Activated CD4-positive, alpha-beta memory T cell treated with anti-CD3 and anti-CD28 coated beads, Interleukin-2, amount 10 ng/mL, durations not matched to agents 7 days and 5 days (primary cell): ENCODE results near the gene PCDHB1. TPM values are rescaled to one million over a fixed set of nuclear protein-coding genes. Genes with fewer than 3 reads are reported as not detected.

Experiments
- CTCF ChIA-PET: fragments of 350-600 bp; sonication (Branson Sonifier 250); formaldehyde crosslinking; loops from one replicate; lab custom pipeline; 2021; ENCODE audit warnings: antibody characterized with exemption, inconsistent platforms; lab: Charles Lee
- POLR2A ChIA-PET: fragments of 350-600 bp; sonication (Branson Sonifier 250); formaldehyde crosslinking; loops from one replicate; lab custom pipeline; 2021; ENCODE audit warnings: antibody characterized with exemption; lab: Charles Lee
- DNase-seq: peaks from one replicate; pipeline ENCODE4 v3.0.0-alpha.2; 2020
- H3K27ac Mint-ChIP-seq: one replicate; pipeline ENCODE4 v1.8.0; 2021; ENCODE audit warnings: mild to moderate bottlenecking, mixed read lengths
- H3K27me3 Mint-ChIP-seq: one replicate; pipeline ENCODE4 v1.8.0; 2021; ENCODE audit warnings: mixed read lengths
- H3K36me3 Mint-ChIP-seq: one replicate; pipeline ENCODE4 v1.8.0; 2021; ENCODE audit warnings: low read depth, mixed read lengths
- H3K4me1 Mint-ChIP-seq: one replicate; pipeline ENCODE4 v1.8.0; 2021; ENCODE audit warnings: mixed read lengths
- H3K4me3 Mint-ChIP-seq: one replicate; pipeline ENCODE4 v1.8.0; 2021; ENCODE audit warnings: mild to moderate bottlenecking, mixed read lengths
- H3K9me3 Mint-ChIP-seq: one replicate; pipeline ENCODE4 v1.8.0; 2021; ENCODE audit warnings: mixed read lengths
- total RNA-seq, 2 experiments: library from RNA; stranded (reverse); gene quantifications; one replicate each; pipeline ENCODE4 v1.2.3, GENCODE V29; 2021

Gene PCDHB1, protein sequence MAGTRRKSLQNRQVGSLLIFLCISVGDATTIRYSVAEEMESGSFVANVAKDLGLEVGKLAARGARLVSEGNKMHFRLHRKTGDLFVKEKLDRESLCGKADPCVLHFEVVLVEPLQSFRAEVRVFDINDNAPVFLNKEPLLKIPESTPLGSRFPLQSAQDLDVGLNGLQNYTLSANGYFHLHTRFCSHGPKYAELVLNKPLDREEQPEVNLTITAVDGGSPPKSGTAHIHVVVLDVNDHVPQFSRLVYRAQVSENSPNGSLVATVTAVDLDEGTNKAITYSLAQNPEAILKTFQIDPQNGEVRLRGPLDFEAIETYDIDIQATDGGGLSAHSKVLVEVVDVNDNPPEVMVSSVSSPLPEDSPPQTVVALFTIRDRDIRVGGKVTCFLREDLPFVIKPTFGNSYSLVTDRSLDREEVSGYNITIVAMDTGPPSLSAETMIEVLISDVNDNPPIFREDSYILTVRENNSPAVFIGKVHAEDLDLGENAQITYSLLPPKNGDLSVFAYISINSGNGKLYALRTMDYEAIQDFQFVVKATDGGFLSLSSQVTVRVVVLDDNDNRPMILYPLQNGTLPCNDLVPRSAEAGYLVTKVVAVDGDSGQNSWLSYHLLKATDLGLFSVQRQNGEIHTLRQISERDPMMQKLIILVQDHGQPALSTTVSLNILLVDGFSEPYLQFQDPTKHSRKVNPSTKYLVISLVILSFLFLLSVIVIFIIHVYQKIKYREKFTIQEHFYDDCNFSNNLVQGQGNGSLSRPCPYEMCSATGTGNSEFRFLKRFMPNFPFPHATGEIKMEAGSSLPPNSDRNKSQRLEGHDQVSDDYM
- total RNA-seq = not detected

DNA sequence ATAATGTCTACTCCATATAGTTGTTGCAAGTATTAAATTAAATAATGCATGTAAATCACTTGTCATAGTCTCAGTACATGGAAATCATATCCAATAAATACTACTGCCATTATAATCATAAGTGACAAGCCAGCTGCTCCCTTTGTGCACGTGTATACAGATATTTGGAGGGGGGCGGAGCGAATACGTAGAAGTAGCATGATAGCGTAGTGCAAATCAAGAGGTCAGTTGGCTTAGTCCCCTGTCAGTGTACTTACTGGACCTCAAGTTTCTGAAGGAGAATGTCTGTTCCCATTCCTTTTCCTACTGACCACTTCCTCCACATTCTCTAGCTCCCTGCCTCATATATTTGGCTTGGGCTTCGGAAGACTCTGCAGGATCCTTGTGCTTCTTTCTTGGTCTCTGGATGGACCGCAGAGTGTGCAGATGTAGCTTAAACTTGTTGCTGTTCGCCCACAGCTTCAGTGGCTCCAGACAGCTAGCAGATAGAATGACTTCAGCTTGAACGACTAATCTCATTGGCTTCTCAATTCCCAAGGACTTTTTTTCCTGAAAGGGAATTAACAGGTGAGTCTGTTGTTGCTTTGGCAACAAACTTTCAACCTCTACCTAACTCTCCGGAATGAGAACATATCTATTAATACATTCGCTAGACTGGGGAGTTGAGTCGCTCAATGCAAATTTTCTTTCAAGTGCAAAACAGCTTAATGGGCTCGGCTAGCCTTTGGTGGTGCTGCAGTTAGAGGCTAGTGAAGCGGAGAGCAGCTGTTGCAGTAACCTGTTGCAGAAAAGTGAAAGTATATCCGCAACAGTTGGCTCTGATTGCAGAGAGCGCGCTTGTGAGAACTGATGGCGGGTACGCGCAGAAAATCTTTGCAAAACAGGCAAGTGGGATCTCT lies at the start of gene PCDHB1:
Gene PCDHB1 (plus strand): TSS at position 753 of the 899 bp plus-strand sequence. CDS start 97 bp downstream, at position 850.
- Mint-ChIP-seq H3K4me1 (no peaks in the 10 kb centered on the region), H3K27ac (no peak within 1 kb of the TSS), H3K27me3 (no peaks in the 10 kb centered on the region), H3K9me3 (peaks cover 6% of the 10 kb centered on the region), H3K4me3 (no peak within 1 kb of the TSS), H3K36me3 (no peaks in the 10 kb centered on the region)
- ChIA-PET CTCF (no interaction called here), POLR2A (no interaction called here)
- no peak for DNase-seq

DNA sequence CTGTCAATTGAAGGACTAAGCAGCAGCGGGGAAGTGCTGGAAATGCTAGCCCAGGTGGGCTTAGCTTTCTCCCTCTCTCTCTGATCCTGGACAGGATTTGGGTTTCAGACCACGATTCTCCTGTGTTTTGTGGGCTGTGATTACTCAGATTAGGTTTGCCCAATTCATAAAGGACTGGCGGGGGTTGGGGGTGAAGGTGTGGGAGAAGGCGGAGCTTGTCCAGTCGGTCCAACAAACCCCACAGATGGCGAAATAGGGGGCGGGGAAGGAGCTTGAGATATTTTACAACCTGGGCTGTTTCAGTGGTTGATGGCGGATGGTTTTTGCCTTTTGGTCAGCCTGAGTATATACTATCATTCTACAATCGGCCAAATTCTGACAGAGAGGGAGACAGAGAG lies 49.7 kb upstream of the PCDHB1 start:
- Mint-ChIP-seq H3K27me3 (peaks cover 9% of the 10 kb centered on the region), H3K4me3 (no peak overlapping the region), H3K36me3 (no peaks in the 10 kb centered on the region), H3K4me1 (no peaks in the 10 kb centered on the region), H3K9me3 (no peaks in the 10 kb centered on the region), H3K27ac (no peak overlapping the region)
- DNase-seq = no peak
- ChIA-PET CTCF (no interaction called here), POLR2A (no interaction called here)

DNA sequence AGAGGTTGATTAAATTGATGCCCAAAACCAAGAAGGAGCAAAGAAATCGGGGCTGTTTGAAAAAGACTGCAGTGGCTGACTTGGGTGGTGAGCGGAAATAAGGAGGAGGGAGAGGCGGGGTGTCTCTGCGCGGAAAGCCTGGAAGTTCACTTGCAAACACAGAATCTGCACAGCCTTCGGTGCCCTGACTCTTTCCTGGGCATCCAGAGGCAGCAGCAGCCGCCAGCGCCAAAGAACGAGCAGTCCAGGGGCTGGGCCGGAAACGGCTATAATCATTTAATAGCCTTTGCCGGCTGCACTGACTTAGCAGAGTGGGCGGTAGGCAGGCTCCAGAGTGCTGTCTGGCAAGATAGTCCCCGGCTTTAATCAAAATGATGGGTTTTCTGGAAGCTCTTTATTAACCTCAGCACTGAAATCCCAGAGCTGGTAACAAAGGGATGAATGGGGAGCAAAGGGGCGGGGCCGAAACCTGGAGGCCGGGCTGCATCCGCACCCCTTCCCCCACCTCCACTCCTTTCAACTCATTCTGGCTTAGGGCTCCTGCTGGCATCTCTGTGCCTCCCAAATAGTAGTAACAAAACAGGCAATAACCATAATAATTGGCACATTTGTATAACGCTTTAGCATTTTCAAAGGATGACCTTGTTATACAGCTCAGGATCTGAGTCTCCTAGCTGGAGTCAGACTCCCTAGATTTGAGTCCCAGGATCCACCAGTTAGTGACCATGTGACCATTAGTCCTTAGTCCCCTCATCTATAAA lies 49.1 kb upstream of the PCDHB1 start:
- Mint-ChIP-seq H3K4me3 (no peak overlapping the region), H3K36me3 (no peaks in the 10 kb centered on the region), H3K9me3 (no peaks in the 10 kb centered on the region), H3K4me1 (no peaks in the 10 kb centered on the region), H3K27me3 (peaks cover 9% of the 10 kb centered on the region), H3K27ac (no peak overlapping the region)
- DNase-seq = no peak
- CTCF ChIA-PET = no interaction called here
- POLR2A ChIA-PET = no interaction called here

DNA sequence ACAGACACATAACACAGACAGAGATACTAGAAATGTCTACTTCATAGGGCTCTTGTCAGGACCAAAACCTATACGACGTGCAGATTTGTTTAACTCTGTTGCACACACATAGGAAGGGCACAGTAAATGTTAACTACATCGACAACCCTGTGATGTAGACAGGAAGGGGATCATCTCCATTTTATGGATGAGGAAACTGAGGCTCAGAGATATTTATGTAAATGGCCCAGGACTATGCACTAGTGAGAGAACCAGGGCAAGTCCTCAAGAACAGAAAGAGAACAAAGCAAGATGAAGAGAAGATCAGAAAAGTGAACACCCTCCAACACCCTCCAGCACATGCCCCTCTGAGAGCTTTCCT lies 48.6 kb upstream of the PCDHB1 start:
- no peaks in the 10 kb centered on the region for H3K4me1 Mint-ChIP-seq
- ChIA-PET POLR2A (no interaction called here), CTCF (no interaction called here)
- no peak overlapping the region for H3K4me3 Mint-ChIP-seq
- H3K36me3 Mint-ChIP-seq = no peaks in the 10 kb centered on the region
- no peaks in the 10 kb centered on the region for H3K9me3 Mint-ChIP-seq
- H3K27ac Mint-ChIP-seq = no peak overlapping the region
- no peak for DNase-seq
- H3K27me3 Mint-ChIP-seq = peaks cover 9% of the 10 kb centered on the region

DNA sequence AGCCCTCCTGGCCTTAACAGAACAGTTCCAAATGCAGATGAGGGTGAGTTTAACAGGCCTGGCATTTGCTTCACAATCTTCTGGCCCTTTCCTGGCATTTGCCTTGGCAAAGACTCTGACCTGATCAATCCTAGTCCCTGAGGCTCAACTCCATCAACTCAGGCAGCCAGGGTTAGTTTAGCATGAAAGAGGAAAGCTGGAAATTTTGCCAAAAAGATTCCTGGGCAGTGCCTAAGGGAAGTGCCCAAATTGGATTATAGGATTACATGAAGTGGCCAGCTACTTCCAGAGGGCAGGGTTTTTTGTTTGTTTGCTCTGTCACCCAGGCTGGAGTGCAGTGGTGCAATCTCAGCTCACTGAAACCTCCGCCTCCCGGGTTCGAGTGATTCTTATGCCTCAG lies 48.1 kb upstream of the PCDHB1 start:
- H3K4me1 Mint-ChIP-seq = no peaks in the 10 kb centered on the region
- no peak overlapping the region for H3K4me3 Mint-ChIP-seq
- H3K9me3 Mint-ChIP-seq = no peaks in the 10 kb centered on the region
- ChIA-PET POLR2A (no interaction called here), CTCF (no interaction called here)
- H3K27me3 Mint-ChIP-seq = peaks cover 9% of the 10 kb centered on the region
- H3K36me3 Mint-ChIP-seq = no peaks in the 10 kb centered on the region
- no peak overlapping the region for H3K27ac Mint-ChIP-seq
- no peak for DNase-seq

DNA sequence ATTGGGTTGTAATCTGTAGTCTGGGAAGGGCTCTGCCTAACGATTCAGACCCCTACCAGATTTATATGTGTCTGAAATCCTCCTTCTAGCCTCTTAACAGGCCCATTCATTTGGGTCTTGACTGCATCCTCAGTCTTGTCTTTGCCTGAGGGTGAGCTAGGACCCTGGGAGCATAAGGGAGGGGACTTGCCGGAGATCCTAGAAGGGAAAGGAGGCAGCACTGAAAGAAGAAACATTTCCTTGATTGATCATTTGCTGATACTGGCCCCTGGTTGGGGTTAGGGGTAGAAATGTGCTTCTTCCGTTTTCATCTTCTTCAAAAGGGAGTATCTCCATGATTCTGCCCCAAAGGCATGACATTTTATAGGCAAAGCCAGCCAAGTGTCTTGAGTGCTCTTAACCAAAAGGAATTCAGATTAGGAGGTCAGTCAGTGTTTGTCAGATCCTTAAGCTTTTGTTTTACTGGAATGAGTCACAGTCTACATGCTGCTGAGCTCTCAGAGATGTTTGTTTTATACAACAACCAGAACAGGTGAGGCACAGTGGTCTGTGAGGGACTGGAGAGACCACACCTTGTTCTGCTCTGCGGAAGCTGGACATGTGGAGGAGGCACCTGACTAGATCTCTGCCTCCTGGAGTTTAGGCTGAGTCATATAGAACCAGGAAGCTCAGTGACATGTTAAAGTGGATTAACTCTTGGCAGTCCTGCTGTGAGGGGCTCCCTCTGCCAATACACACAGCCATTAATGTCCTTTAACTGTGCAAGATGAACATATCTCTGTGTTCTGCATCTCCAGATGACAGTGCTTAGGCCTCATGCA lies 47.2 kb upstream of the PCDHB1 start:
- Mint-ChIP-seq H3K4me1 (no peaks in the 10 kb centered on the region), H3K27ac (no peak overlapping the region), H3K4me3 (no peak overlapping the region), H3K9me3 (no peaks in the 10 kb centered on the region), H3K36me3 (no peaks in the 10 kb centered on the region), H3K27me3 (peaks cover 9% of the 10 kb centered on the region)
- no peak for DNase-seq
- ChIA-PET CTCF (no interaction called here), POLR2A (no interaction called here)

DNA sequence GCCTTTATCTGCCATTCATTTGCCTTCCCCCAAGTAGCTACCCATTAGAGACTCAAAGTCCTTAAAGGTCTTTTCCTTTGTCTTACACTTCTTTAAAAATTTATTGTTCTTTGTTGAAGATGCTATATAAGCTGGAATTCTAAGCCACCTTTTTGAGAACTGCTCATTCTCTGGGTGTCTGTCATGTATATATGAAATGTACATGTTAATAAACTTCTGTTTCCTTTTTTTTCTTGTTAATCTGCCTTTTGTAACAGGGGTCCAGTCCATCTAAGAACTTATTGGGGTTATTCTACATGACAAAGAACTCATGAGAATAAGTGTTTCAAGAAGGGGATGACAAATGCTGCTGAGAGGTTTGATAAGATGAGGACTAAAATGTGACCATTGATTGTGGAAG lies 43.4 kb upstream of the PCDHB1 start:
- no peak overlapping the region for H3K4me3 Mint-ChIP-seq
- H3K9me3 Mint-ChIP-seq = no peaks in the 10 kb centered on the region
- ChIA-PET CTCF (no interaction called here), POLR2A (no interaction called here)
- no peaks in the 10 kb centered on the region for H3K36me3 Mint-ChIP-seq
- no peaks in the 10 kb centered on the region for H3K27me3 Mint-ChIP-seq
- H3K27ac Mint-ChIP-seq = no peak overlapping the region
- no peaks in the 10 kb centered on the region for H3K4me1 Mint-ChIP-seq
- no peak for DNase-seq

DNA sequence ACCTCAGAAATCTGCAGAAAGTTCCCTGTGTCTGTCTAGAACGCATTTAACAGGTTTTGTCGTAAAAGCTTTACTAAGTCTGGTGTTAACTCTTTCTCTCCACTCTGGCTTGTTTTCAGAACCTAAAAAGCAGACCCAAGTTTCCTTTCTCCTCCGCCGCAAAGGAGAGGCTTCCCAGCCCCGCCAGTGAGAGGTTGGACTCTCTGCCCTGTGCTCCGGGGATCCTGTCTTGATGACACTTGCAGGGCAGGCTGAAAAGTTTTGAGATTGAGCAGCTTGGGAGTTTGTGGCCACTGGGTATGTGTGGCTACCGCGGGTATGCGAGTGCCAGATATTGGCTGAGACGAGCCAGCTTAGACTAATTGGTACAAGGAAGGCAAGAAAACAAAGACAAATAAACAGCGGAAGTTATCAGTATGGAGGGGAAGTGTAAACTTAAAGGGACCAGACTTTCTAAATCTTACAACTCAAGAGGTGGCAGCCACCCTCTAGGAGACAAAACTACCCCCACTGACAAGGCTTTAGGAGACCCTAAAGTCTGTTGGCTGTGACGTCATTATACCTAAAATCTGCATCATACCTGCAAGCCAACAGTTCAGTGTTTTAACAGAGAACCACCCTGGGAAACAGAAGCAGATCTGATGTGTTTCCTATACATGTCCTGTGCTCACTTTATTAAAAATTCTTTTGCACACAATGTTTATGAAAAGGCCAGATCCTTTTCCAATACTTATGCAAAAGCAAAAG lies 41.0 kb upstream of the PCDHB1 start:
- Mint-ChIP-seq H3K36me3 (no peaks in the 10 kb centered on the region), H3K27ac (no peak overlapping the region), H3K4me1 (no peaks in the 10 kb centered on the region), H3K27me3 (no peaks in the 10 kb centered on the region), H3K9me3 (no peaks in the 10 kb centered on the region), H3K4me3 (no peak overlapping the region)
- CTCF ChIA-PET = no interaction called here
- DNase-seq = no peak
- POLR2A ChIA-PET = no interaction called here

DNA sequence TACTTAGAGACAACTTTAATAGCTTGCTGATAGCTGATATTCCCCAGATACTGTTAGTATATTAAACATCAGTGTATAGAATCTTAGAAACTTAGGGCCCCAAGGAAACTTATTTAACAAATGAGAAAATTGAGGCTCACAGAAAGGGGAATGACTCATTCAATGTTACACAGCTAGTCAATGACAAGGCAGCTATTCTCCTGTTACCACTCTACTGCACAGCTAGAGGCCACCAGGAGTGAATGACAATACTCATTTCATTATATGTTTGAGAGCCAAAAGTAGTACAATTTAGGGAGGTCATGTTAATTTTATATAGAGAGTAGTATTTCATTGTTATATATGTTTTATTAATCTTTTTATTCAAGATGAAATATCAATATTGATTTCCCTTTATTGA lies 33.2 kb upstream of the PCDHB1 start:
- Mint-ChIP-seq H3K27ac (no peak overlapping the region), H3K4me3 (no peak overlapping the region), H3K36me3 (no peaks in the 10 kb centered on the region), H3K9me3 (no peaks in the 10 kb centered on the region), H3K4me1 (no peaks in the 10 kb centered on the region), H3K27me3 (no peaks in the 10 kb centered on the region)
- ChIA-PET POLR2A (no interaction called here), CTCF (no interaction called here)
- no peak for DNase-seq

DNA sequence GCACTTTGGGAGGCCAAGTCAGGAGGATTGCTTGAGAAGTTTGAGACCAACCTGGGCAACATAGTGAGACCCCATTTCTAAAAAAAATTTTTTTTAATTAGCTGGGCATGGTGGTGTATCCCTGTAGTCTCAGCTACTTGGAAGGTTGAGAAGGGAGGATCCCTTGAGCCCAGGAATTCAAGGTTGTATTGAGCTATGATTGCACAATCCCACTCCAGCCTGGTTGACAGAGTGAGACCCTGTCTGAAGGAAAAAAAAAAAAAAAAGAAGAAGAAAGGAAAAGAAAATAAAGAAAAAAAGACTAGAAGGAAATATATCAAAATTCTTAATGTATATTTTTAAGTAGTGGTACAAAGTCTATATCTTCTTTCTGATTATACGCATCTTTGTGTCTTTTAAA lies 28.8 kb upstream of the PCDHB1 start:
- Mint-ChIP-seq H3K9me3 (peaks cover 2% of the 10 kb centered on the region), H3K36me3 (no peaks in the 10 kb centered on the region), H3K27me3 (no peaks in the 10 kb centered on the region), H3K4me3 (no peak overlapping the region), H3K27ac (no peak overlapping the region), H3K4me1 (no peaks in the 10 kb centered on the region)
- ChIA-PET CTCF (no interaction called here), POLR2A (no interaction called here)
- DNase-seq = no peak

DNA sequence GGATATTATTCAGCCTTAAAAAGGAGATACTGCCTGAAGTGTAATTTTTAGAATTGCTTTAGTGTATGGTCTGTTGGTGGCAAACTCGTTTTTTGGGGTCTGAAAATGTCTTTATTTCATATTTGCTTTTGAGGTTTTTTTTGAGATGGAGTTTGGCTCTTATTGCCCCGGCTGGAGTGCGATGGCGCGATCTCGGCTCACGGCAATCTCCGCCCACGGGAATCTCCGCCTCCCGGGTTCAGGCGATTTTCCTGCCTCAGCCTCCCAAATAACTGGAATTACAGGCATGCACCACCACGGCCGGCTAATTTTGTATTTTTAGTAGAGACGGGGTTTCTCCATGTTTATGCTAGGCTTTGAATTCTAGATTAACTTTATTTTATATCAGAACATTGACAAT lies 20.2 kb upstream of the PCDHB1 start:
- CTCF ChIA-PET = no interaction called here
- Mint-ChIP-seq H3K4me3 (no peak overlapping the region), H3K4me1 (no peaks in the 10 kb centered on the region), H3K27ac (no peak overlapping the region), H3K27me3 (no peaks in the 10 kb centered on the region), H3K36me3 (no peaks in the 10 kb centered on the region), H3K9me3 (peaks cover 2% of the 10 kb centered on the region)
- POLR2A ChIA-PET = no interaction called here
- DNase-seq = no peak
